Activated naive CD8-positive, alpha-beta T cell treated with anti-CD3 and anti-CD28 coated beads for 36 hours (primary cell): ENCODE measurements around the gene PODNL1. TPM values are rescaled to one million over a fixed set of nuclear protein-coding genes. Genes with fewer than 3 reads are reported as not detected.
"Not testable (repeated sequence)": the region's sequence is repeated elsewhere in the genome, so short reads cannot be mapped to it uniquely, and the experiment has no call there.

ENCODE experiments used
- DNase-seq: peaks from one replicate; pipeline ENCODE4 v3.0.0; 2021
- H3K27ac Mint-ChIP-seq: one replicate; pipeline ENCODE4 v1.8.0; 2022; ENCODE audit warnings: mild to moderate bottlenecking, moderate library complexity, mixed read lengths
- H3K27me3 Mint-ChIP-seq: one replicate; pipeline ENCODE4 v1.8.0; 2022; ENCODE audit warnings: mild to moderate bottlenecking, mixed read lengths
- H3K36me3 Mint-ChIP-seq: one replicate; pipeline ENCODE4 v1.8.0; 2021; ENCODE audit warnings: mild to moderate bottlenecking, mixed read lengths
- H3K4me1 Mint-ChIP-seq: one replicate; pipeline ENCODE4 v1.8.0; 2021; ENCODE audit warnings: mixed read lengths
- H3K4me3 Mint-ChIP-seq: one replicate; pipeline ENCODE4 v1.8.0; 2022; ENCODE audit warnings: mild to moderate bottlenecking, moderate library complexity, mixed read lengths
- H3K9me3 Mint-ChIP-seq: one replicate; pipeline ENCODE4 v1.8.0; 2022; ENCODE audit warnings: mixed read lengths
- total RNA-seq, 2 experiments: library from RNA; stranded (reverse); gene quantifications; one replicate each; pipeline ENCODE4 v1.2.3, GENCODE V29; 2021

Gene PODNL1
- total RNA-seq, 2 experiments from 2014 or later, result not detected

DNA sequence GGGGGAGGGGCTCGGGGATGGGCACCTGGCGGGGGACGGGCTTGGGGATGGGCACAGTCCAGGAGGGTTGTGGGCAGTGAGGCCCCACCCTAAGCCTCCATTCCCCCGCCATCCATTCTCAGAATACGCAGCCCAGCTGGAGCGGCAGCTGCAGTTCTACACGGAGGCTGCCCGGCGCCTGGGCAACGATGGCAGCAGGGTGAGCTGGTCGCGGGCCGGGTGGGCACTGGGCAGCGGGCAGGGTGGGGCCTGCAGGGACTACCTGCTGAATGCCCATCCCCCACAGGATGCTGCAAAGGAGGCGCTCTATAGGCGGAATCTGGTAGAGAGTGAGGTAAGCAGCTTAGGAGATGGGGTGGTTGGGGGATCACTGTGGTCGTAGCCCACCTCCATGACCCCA, 8.3 kb downstream of the PODNL1 start:
- Mint-ChIP-seq H3K9me3 (no peaks in the 10 kb centered on the region), H3K27ac (no peak overlapping the region), H3K36me3 (peaks cover 13% of the 10 kb centered on the region), H3K27me3 (peaks cover 4% of the 10 kb centered on the region), H3K4me3 (no peak overlapping the region), H3K4me1 (no peaks in the 10 kb centered on the region)
- no peak for DNase-seq

DNA sequence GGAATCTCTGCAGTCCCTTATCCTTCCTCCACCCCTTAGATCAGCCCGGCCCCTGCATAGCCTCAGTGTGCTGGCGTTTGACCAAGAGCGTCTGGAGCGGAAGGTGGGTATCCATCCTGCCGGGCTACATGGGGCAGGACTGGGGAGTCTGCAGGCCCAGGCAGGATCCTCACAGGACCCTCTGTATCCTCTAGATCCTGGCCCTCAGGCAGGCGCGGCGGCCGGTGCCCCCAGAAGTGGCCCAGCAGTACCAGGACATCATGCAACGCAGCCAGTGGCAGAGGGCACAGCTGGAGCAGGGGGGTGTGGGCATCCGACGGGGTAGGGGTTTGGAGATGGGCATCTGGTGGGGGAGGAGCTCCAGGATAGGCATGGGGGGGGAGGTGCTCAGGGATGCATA, 8.9 kb downstream of the PODNL1 start:
- H3K27ac Mint-ChIP-seq, result no peak overlapping the region
- H3K36me3 Mint-ChIP-seq, result peaks cover 16% of the 10 kb centered on the region
- H3K9me3 Mint-ChIP-seq, result no peaks in the 10 kb centered on the region
- no peak for DNase-seq
- no peaks in the 10 kb centered on the region for H3K4me1 Mint-ChIP-seq
- H3K27me3 Mint-ChIP-seq, result peaks cover 4% of the 10 kb centered on the region
- H3K4me3 Mint-ChIP-seq, result no peak overlapping the region

DNA sequence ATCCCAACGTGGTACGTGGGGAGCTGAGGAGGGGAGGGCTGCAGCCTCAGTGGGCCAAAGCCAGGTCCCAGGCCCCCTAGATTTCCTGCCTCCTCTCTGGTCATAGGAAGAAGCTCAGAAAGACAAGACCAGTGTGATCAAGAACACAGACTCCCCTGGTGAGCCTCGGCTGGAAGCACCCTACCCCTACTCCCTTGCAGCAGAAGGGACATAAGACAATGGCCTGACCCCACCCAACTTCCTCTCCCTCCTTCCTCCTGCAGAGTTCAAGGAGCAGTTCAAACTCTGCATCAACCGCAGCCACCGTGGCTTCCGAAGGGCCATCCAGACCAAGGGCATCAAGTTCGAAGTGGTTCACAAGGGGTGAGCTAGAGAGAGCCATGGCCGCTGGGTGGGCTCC, 11.5 kb downstream of the PODNL1 start:
- Mint-ChIP-seq H3K4me1 (no peaks in the 10 kb centered on the region), H3K36me3 (peaks cover 28% of the 10 kb centered on the region), H3K9me3 (no peaks in the 10 kb centered on the region), H3K4me3 (no peak overlapping the region), H3K27ac (no peak overlapping the region), H3K27me3 (no peaks in the 10 kb centered on the region)
- no peak for DNase-seq

DNA sequence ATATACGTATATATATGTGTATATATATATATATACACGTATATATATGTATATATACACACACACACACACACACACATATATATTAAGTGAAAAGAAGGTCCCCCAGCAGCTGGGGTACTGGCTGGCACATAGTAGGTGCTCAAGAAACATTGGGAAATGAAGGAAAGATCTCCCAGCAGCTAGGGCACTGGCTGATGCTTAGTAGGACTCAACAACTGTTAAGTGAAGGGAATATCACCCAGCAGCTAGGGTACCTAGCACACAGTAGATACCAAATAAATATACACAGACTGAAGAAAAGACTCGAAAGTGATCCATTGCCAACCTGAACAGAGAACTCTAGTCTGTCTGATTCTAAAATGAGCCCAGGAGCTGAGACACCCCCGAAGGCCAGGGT, 12.2 kb downstream of the PODNL1 start:
- no peaks in the 10 kb centered on the region for H3K9me3 Mint-ChIP-seq
- no peak overlapping the region for H3K27ac Mint-ChIP-seq
- no peak overlapping the region for H3K4me3 Mint-ChIP-seq
- no peaks in the 10 kb centered on the region for H3K4me1 Mint-ChIP-seq
- H3K36me3 Mint-ChIP-seq, result peaks cover 35% of the 10 kb centered on the region
- DNase-seq, result no peak
- H3K27me3 Mint-ChIP-seq, result no peaks in the 10 kb centered on the region

DNA sequence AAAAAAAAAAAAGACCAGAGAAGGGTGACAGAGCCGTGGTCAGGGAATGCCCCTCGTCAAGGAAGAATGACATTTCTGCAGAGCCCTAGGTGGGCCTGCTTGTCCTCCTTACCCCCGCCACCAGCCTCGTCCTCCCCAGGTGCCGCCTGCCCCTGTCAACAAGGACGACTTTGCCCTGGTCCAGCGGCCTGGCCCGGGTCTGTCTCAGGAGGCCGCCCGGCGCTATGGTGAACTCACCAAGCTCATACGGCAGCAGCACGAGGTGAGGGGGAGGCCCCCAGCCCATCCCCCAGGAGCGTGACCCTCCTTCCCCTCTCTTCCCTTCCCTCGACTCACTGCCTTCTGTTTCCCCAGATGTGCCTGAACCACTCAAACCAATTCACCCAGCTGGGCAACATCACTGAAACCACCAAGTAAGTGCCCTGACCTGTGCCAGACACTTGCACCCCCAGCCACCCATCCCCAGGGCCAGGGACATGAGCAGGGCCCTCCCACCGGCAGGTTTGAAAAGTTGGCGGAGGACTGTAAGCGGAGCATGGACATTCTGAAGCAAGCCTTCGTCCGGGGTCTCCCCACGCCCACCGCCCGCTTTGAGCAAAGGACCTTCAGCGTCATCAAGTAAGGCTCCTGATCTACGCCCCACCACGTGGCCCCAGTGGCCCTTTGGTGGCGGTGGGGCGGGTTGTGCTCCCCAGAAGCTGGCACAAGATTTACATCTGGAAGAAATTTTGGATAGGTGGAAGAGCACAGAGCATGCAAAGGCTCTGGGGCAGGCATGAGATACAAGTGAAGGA, 14.8 kb downstream of the PODNL1 start:
- DNase-seq, result no peak
- Mint-ChIP-seq H3K4me1 (no peaks in the 10 kb centered on the region), H3K27me3 (no peaks in the 10 kb centered on the region), H3K27ac (no peak overlapping the region), H3K36me3 (peaks cover 45% of the 10 kb centered on the region), H3K4me3 (no peak overlapping the region), H3K9me3 (no peaks in the 10 kb centered on the region)

DNA sequence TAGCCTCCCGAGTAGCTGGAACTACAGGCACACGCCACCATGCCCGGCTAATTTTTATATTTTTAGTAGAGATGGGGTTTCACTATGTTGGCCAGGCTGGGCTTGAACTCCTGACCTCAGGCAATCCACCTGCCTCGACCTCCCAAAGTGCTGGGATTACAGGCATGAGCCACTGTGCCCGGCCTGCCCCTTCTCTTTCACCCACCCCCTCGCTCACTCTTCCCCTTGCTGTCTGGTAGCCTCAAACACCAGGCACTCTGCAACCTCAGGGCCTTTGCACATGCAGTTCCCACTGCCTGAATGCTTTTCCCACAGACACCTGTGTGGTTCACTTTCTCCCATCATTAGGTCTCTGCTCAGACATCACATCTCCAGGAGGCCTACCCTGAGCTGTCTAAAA, 16.1 kb downstream of the PODNL1 start:
- H3K9me3 Mint-ChIP-seq, H3K27me3 Mint-ChIP-seq, DNase-seq, H3K4me3 Mint-ChIP-seq, H3K27ac Mint-ChIP-seq, H3K4me1 Mint-ChIP-seq: not testable (repeated sequence)
- peaks cover 41% of the 10 kb centered on the region for H3K36me3 Mint-ChIP-seq

DNA sequence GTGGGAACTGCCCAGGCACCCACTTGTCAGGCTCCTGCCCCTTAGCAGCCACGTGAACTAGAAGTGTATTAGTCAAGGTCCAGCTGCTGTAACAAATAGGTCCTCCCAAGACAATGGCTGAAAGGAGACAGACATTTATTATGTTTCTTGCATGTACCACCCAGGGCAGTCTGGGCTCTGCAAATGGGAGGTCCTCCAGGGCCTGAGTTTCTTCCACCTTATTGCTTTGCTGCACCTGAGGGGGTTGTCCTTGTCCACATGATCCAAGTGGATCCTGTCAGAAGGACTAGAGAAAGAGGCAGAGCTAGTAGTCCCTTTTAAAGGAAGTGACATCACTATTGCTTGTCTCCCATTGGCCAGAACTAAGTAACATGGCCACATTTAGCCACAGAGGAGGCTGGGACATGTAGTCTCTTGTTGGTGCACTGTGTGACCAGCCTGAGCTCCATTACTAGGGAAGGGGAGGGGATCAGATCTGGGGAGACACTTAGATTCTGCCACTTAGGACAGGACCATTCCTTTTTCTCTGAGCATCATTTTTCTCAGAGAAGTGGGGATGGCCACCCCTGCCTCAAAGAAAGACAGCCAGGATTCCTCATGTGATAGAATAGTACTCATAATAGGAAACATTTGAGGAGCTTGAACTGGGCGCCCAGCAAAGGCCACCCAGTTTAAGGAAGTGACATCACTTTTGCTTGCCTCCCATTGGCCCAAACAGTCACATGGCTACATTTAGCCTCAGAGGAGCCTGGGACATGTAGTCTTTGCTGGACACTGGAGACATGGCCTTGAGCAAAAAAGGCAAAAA, 17.1 kb downstream of the PODNL1 start:
- Mint-ChIP-seq H3K36me3 (peaks cover 36% of the 10 kb centered on the region), H3K27me3 (no peaks in the 10 kb centered on the region), H3K9me3 (no peaks in the 10 kb centered on the region), H3K27ac (peak overlapping the region; percentile 19), H3K4me3 (no peak overlapping the region), H3K4me1 (no peaks in the 10 kb centered on the region)
- peak; percentile 37 for DNase-seq

DNA sequence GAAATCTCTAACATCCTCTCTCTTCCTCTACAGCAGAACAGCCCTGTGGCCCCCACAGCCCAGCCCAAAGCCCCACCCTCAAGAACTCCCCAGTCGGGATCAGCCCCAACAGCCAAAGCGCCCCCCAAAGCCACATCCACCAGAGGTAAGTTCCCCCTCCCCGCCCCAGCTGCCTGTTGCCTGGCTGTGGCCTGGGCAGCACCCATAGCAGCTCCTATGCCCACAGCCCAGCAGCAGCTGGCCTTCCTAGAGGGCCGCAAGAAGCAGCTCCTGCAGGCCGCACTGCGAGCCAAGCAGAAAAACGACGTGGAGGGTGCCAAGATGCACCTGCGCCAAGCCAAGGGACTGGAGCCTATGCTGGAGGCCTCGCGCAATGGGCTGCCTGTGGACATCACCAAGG, 17.7 kb downstream of the PODNL1 start:
- Mint-ChIP-seq H3K4me3 (no peak overlapping the region), H3K9me3 (no peaks in the 10 kb centered on the region), H3K4me1 (no peaks in the 10 kb centered on the region), H3K27me3 (no peaks in the 10 kb centered on the region), H3K27ac (no peak overlapping the region), H3K36me3 (peaks cover 36% of the 10 kb centered on the region)
- DNase-seq, result no peak

DNA sequence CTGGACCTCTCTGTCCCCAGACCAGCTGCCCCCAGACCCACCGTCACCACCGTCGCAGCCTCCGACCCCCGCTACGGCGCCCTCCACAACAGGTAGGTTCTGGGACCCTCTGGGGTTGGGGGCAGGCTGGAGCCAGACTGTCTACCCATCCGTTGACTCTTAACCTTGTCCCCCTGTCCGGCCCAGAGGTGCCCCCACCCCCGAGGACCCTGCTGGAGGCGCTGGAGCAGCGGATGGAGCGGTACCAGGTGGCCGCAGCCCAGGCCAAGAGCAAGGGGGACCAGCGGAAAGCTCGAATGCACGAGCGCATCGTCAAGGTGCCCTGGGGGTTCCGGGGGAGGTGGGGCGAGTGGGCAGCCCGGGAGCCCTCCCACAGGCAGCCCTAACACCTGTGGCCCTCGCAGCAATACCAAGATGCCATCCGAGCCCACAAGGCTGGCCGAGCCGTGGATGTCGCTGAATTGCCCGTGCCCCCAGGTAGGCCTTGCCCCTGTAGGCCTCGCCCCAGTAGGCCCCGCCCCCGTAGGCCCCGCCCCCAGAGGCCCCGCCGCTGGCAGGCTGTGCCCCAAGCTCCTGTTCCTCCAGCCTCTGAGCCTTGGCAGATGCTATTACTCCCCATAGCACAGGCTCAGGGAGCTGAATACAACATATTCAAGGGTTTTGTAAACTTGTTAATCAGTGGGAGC, 19.3 kb downstream of the PODNL1 start:
- Mint-ChIP-seq H3K27ac (no peak overlapping the region), H3K9me3 (no peaks in the 10 kb centered on the region), H3K4me1 (no peaks in the 10 kb centered on the region), H3K36me3 (peaks cover 32% of the 10 kb centered on the region), H3K4me3 (no peak overlapping the region), H3K27me3 (no peaks in the 10 kb centered on the region)
- no peak for DNase-seq

DNA sequence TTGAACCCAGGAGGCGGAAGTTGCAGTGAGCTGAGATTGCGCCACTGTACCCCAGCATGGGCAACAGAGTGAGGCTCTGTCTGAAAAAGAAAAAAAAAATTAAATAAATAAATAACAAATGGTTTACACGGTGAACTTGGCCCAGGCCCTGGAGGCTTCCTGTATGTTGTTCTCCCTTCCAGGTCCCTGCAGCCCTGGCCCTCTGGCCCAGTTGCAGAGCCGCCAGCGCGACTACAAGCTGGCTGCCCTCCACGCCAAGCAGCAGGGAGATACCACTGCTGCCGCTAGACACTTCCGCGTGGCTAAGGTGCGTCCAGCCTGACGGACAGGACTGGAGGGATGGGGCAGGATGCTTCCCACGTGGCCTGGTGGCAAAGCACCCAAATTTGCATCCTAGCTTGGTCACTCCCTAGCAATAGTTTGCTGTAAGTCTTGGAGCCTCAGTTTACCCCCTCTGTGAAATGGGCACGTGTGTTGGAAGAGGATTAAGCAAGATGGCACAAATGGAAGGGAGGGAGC, 20.3 kb downstream of the PODNL1 start:
- Mint-ChIP-seq H3K9me3 (no peaks in the 10 kb centered on the region), H3K36me3 (peaks cover 28% of the 10 kb centered on the region), H3K4me1 (no peaks in the 10 kb centered on the region), H3K4me3 (no peak overlapping the region), H3K27ac (no peak overlapping the region), H3K27me3 (no peaks in the 10 kb centered on the region)
- no peak for DNase-seq

DNA sequence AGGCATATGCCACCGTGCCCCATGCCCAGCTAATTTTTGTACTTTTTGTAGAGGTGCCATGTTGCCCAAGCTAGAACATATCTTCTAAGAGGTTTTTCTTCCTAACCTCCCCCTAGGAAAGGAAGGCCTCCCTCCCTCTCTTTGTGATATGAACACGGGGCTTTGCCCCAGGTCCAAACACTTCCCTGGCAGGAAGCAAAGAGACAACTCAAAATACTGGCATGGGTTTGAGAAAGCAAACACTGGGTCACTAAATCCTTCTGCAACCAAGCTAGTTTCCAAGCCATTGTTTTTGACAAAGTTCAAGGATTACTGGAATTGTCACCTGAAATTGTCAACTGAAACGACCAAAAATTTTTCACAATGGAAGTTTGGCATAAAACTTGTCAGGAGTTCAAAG, 23.4 kb downstream of the PODNL1 start:
- peaks cover 9% of the 10 kb centered on the region for H3K36me3 Mint-ChIP-seq
- H3K27ac Mint-ChIP-seq, result no peak overlapping the region
- no peaks in the 10 kb centered on the region for H3K27me3 Mint-ChIP-seq
- DNase-seq, result no peak
- no peaks in the 10 kb centered on the region for H3K4me1 Mint-ChIP-seq
- H3K4me3 Mint-ChIP-seq, result no peak overlapping the region
- H3K9me3 Mint-ChIP-seq, result no peaks in the 10 kb centered on the region

DNA sequence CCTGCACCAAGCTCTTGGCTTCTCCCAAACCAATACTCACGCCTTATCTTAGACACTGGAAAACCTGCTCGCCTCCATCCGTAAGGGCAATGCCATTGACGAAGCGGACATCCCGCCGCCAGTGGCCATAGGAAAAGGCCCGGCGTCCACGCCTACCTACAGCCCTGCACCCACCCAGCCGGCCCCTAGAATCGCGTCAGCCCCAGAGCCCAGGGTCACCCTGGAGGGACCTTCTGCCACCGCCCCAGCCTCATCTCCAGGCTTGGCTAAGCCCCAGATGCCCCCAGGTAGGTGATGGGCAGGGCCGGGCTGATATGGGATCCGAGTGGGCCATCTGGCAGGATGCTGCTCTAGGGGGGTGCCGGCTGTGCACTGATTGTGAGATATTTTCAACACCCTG, 24.9 kb downstream of the PODNL1 start:
- DNase-seq, result no peak
- H3K36me3 Mint-ChIP-seq, result peaks cover 10% of the 10 kb centered on the region

DNA sequence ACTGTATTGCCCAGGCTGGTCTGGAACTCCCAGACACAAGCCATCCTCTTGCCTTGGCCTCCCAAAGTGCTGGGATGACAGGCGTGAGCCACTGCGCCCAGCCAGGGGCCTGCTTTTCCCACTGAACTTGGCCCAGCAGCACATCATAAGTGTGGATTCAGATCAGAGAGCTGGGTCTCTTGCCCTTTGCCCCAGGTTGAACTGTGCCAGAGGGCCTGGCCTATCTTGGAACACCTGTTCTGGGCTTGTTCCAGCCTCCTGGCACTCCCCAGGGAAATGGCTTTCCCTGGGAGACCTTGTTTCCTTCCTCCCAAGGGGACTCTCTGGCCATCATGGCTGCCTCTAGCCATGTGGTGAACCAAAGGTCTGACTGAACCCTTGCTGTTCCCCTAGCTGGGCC, 28.8 kb downstream of the PODNL1 start:
- H3K27me3 Mint-ChIP-seq, result no peaks in the 10 kb centered on the region
- H3K36me3 Mint-ChIP-seq, result peaks cover 12% of the 10 kb centered on the region
- H3K4me3 Mint-ChIP-seq, result no peak overlapping the region
- peaks cover 3% of the 10 kb centered on the region for H3K9me3 Mint-ChIP-seq
- DNase-seq, result no peak
- peaks cover 10% of the 10 kb centered on the region for H3K4me1 Mint-ChIP-seq
- no peak overlapping the region for H3K27ac Mint-ChIP-seq

More for the DNA sequence above, 24.9 kb downstream of the PODNL1 start:
- Mint-ChIP-seq H3K9me3 (no peaks in the 10 kb centered on the region), H3K4me1 (no peaks in the 10 kb centered on the region), H3K4me3 (no peak overlapping the region), H3K27ac (no peak overlapping the region), H3K27me3 (no peaks in the 10 kb centered on the region)

DNA sequence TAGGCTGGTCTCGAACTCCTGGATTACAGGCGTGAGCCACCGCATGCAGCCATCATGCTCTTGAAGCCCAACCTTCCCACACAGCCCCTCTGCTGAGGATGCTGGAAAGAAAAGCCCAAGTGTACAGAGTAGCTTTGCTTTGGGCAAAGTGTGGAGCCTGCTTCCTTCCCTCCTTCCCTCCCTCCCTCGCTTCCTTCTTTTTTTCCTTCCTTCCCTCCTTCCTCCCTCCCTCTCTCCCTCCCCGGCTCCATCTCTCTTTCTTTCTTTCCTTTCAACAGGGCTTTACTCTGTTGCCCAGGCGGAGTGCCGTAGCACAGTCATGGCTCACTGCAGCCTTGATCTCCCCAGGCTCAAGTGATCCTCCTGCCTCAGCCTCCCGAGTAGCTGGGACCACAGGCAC, 29.5 kb downstream of the PODNL1 start:
- Mint-ChIP-seq H3K9me3 (peaks cover 3% of the 10 kb centered on the region), H3K27me3 (no peaks in the 10 kb centered on the region), H3K27ac (no peak overlapping the region), H3K36me3 (peaks cover 12% of the 10 kb centered on the region), H3K4me1 (peaks cover 10% of the 10 kb centered on the region), H3K4me3 (no peak overlapping the region)
- no peak for DNase-seq

DNA sequence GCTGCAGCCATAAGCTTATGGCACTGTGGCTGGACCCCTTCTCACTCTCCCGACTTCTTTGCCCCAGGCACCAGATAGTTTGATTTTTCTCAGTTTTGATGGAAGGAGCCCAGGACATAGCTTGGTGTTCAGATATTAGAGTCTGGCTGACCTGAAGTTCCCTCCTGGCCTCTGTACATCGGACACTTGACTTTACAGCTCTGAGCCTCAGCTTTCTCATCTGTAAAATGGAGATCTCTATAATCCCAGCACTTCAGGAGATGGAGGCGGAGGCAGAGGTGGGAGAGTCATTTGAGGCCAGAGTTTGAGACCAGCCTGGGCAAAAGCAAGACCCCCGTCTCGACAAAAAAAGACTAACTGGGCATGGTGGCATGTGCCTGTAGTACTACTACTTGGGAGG, 31.3 kb downstream of the PODNL1 start:
- Mint-ChIP-seq H3K27ac (peak overlapping the region; percentile 58), H3K4me3 (peak overlapping the region; percentile 82), H3K9me3 (peaks cover 3% of the 10 kb centered on the region), H3K36me3 (peaks cover 9% of the 10 kb centered on the region), H3K27me3 (no peaks in the 10 kb centered on the region), H3K4me1 (peaks cover 15% of the 10 kb centered on the region)
- DNase-seq, result no peak
